Measurements from ENCODE around the gene PLXNB2.

The PLXNB2 gene

DNA sequence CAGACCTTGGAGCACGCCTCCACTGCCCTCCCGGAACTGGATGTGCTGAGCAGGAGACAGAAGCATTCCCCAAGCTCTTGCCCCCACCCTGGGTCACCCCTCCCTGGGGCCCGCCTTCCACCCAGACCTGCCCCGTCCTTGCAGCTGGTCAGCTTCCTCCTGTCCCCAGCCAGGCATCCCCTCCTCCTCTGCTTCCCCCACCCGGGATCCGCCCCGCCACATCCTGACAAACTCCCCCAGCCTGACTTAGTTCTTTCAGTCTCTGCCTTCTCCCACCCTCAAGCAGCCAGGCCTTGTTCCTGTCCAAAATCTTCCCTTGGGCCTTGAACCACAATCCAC is 1.1 kb upstream of the PLXNB2 start:
- no peaks in the 10 kb centered on the region for H3K36me3 Mint-ChIP-seq
- peaks cover 6% of the 10 kb centered on the region for H3K4me1 Mint-ChIP-seq
- H3K9me3 Mint-ChIP-seq: no peaks in the 10 kb centered on the region
- no peak overlapping the region for H3K4me3 Mint-ChIP-seq
- H3K27me3 Mint-ChIP-seq: peaks cover 5% of the 10 kb centered on the region
- no peak overlapping the region for H3K27ac Mint-ChIP-seq

GRCh38 chr22:50307890-50308596 is 597 bp upstream of the PLXNB2 start:
- H3K9me3 Mint-ChIP-seq: no peaks in the 10 kb centered on the region
- H3K27me3 Mint-ChIP-seq: peaks cover 5% of the 10 kb centered on the region
- peaks cover 6% of the 10 kb centered on the region for H3K4me1 Mint-ChIP-seq
- no peaks in the 10 kb centered on the region for H3K36me3 Mint-ChIP-seq
- H3K27ac Mint-ChIP-seq: no peak overlapping the region
- no peak overlapping the region for H3K4me3 Mint-ChIP-seq

- Mint-ChIP-seq H3K27me3 (peaks cover 5% of the 10 kb centered on the region), H3K4me1 (peaks cover 6% of the 10 kb centered on the region), H3K27ac (no peak overlapping the region), H3K9me3 (no peaks in the 10 kb centered on the region), H3K36me3 (no peaks in the 10 kb centered on the region), H3K4me3 (no peak overlapping the region)
Observed at GRCh38 chr22:50305923-50306566, 1.4 kb downstream of the PLXNB2 start.

DNA sequence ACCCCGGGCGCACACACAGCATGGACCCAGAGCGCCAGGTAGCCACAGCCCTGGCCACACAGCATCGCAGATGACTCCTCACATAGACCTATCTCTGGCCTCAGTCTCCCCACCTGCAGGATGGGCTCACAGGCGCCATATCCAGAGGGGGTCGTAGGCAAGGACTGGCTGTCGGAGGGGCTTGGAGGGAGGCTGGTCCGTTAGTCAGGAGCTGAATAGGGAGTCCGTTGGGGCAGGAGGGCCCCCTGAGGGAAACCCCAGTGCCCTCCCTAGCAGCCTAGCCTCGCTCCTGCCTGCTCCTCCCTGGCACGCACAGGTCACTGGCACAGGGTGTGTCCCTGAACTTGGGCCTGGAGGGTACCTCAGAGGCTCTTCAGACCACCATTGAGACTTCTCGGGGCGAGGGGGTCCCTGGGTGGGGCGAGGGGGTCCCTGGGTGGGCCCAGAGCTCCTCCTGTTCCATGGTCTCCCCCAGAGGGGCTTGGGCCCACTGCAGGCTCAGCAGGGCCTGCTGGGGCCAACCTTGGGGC is 2.0 kb downstream of the PLXNB2 start:
- Mint-ChIP-seq H3K9me3 (no peaks in the 10 kb centered on the region), H3K27me3 (peaks cover 5% of the 10 kb centered on the region), H3K4me1 (peaks cover 6% of the 10 kb centered on the region), H3K27ac (no peak overlapping the region), H3K36me3 (no peaks in the 10 kb centered on the region), H3K4me3 (no peak overlapping the region)

DNA sequence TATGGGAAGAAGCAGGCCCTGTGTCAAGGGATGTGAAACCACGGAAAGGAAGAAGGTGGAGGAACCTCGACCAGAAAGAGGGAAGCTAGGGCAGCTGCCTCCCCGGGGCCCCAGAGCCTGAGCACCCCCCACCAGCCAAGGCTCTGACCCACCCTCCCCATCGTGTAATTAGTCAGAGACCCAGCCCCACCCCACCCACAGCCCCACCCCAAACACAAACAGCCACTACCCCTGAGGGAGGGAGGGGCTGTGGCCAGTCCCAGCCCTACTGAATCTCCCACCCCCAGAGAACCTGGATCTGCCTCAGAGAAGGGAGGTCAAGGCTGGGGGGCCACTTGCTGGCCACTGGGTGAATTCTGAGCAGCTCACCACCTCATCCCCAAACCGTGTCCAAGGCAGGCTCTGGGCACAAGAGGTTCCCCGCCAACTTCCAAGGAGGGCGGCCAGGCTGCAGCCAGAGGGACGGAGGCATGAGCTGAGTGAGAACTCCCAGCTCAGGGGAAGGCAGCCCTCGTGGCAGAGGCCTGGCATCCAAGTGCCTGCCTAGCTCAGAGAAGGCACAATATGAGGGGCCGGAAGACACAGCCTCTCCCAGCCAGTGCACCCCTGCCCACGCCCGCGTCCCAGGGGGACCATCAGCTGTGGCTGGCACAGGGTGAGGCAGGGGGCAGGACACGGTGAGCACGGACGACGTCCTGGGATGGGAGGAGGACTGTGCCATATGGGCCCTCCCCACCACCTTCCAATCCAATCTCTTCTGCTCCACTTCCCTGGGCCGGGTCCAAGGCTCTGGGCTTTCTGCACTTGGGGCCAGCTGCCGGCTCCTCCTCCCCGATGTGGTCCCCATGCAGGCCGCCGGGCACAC is 2.7 kb downstream of the PLXNB2 start:
- H3K36me3 Mint-ChIP-seq: no peaks in the 10 kb centered on the region
- no peak overlapping the region for H3K27ac Mint-ChIP-seq
- no peaks in the 10 kb centered on the region for H3K9me3 Mint-ChIP-seq
- no peak overlapping the region for H3K4me3 Mint-ChIP-seq
- H3K27me3 Mint-ChIP-seq: peaks cover 5% of the 10 kb centered on the region
- H3K4me1 Mint-ChIP-seq: peaks cover 6% of the 10 kb centered on the region

DNA sequence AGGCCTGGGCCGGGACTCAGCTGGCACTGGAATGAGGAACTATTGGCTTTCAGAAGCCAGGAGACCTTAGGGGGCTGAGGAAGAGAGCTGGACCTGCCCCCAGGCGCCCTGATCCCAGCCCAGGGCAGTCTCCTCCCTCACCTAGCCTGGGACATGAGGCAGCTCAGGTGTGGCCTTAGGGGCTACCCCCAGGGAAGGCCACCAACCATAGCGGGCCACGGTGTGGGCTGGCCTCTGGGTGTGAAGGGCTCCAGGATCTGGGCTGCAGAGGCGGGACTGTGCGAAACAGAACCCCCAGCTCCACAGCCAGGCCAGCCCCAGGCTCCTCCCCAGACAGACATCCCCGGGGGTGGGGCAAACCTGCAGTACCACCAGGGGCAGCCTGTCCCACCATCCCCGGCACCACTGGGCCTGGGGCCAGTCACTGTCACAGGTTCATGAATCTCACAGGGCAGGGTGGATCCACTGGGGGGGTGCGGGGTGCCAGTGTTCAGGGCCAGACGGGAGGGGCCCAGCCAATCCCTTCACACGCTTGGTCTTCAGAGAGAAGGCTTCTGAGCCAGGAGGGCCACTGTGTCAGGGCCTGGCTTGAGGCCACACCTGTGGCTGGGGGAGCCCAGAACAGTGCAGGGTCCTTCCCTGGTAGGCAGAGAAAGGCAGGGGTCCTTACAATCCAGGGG is 3.5 kb downstream of the PLXNB2 start:
- no peak overlapping the region for H3K27ac Mint-ChIP-seq
- no peaks in the 10 kb centered on the region for H3K36me3 Mint-ChIP-seq
- peaks cover 6% of the 10 kb centered on the region for H3K4me1 Mint-ChIP-seq
- H3K9me3 Mint-ChIP-seq: no peaks in the 10 kb centered on the region
- H3K4me3 Mint-ChIP-seq: no peak overlapping the region
- peaks cover 5% of the 10 kb centered on the region for H3K27me3 Mint-ChIP-seq

GRCh38 chr22:50303515-50303847 is 4.0 kb downstream of the PLXNB2 start:
- H3K4me1 Mint-ChIP-seq: peaks cover 6% of the 10 kb centered on the region

DNA sequence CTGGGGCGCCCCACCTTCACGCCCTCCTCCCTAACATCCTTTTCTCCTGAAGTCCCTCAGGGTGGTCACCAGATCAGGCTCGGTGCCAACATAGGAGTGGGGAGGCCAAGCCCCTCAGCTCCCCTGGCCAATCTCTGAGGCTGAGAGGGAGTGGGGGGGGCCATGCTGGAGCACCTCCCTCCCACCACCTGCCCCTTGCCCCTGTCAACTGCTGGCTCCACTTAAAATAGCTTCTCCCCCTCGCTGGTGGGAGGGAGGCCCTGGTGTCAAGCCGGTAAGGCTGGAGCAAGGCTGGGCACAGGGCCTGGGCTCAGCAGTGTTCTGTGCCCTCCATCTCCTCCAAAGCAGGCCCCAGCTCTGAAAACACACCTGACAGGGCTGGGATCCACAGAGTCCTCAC is 4.9 kb downstream of the PLXNB2 start:
- no peak overlapping the region for H3K27ac Mint-ChIP-seq
- no peak overlapping the region for H3K4me3 Mint-ChIP-seq
- H3K4me1 Mint-ChIP-seq: peaks cover 6% of the 10 kb centered on the region
- no peaks in the 10 kb centered on the region for H3K9me3 Mint-ChIP-seq
- H3K36me3 Mint-ChIP-seq: no peaks in the 10 kb centered on the region
- peaks cover 5% of the 10 kb centered on the region for H3K27me3 Mint-ChIP-seq

More at GRCh38 chr22:50303515-50303847, 4.0 kb downstream of the PLXNB2 start:
- H3K9me3 Mint-ChIP-seq: no peaks in the 10 kb centered on the region
- H3K27ac Mint-ChIP-seq: no peak overlapping the region
- H3K4me3 Mint-ChIP-seq: no peak overlapping the region
- H3K36me3 Mint-ChIP-seq: no peaks in the 10 kb centered on the region
- peaks cover 5% of the 10 kb centered on the region for H3K27me3 Mint-ChIP-seq

DNA sequence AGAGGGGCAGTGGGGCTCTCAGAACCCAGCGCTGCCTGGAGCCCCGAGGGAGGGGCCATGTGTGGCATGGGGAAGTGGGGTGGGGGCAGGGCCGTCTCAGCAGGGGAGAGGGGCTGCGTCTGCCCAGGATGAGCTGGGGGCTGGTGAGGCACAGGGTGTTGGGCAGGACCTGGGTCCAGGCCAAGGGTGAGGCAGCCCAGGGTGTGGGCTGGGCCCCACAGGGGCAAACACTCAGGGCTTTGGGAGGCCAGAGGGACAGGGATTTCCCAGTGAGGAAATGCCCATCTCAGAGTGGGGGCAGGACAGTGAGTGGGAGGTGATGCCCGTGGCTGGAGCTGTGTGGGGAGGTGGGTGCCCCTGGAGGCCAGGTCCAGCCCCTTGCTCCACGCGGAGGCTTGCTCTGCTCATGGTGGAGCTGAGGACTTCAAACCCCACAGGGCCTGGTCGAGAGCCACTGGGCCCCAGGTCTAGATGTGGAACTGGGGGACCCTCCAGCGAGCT is 5.4 kb downstream of the PLXNB2 start:
- peaks cover 6% of the 10 kb centered on the region for H3K4me1 Mint-ChIP-seq
- H3K27ac Mint-ChIP-seq: no peak overlapping the region
- peaks cover 5% of the 10 kb centered on the region for H3K27me3 Mint-ChIP-seq
- no peaks in the 10 kb centered on the region for H3K36me3 Mint-ChIP-seq
- H3K9me3 Mint-ChIP-seq: no peaks in the 10 kb centered on the region
- no peak overlapping the region for H3K4me3 Mint-ChIP-seq

DNA sequence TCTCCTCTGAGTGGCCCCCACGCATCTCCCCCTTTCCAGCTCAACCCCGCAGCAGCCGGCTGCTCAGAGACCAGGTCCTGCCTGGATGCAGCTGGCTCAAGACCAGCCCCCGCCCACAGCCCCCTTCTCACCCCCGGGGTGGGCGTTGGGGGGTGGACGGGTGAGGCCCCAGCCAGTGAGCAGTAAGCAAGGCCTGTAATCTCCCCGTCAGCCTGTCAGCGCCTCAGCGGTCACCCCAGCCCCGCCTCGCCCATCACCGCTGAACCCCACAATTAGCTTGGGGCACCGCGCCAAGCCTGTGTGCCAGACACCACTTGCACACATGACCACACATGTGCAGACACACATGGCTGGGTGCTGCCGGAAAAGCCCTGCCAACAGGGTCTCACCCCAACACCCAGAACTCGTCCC is 5.9 kb downstream of the PLXNB2 start:
- Mint-ChIP-seq H3K4me3 (no peak overlapping the region), H3K36me3 (no peaks in the 10 kb centered on the region), H3K4me1 (peaks cover 6% of the 10 kb centered on the region), H3K27me3 (peaks cover 5% of the 10 kb centered on the region), H3K9me3 (no peaks in the 10 kb centered on the region), H3K27ac (no peak overlapping the region)

- no peak overlapping the region for H3K27ac Mint-ChIP-seq
- no peaks in the 10 kb centered on the region for H3K4me1 Mint-ChIP-seq
- H3K9me3 Mint-ChIP-seq: no peaks in the 10 kb centered on the region
- H3K4me3 Mint-ChIP-seq: no peak overlapping the region
- no peaks in the 10 kb centered on the region for H3K36me3 Mint-ChIP-seq
- H3K27me3 Mint-ChIP-seq: peaks cover 2% of the 10 kb centered on the region
Observed at GRCh38 chr22:50300620-50301257, 6.7 kb downstream of the PLXNB2 start.

- H3K27ac Mint-ChIP-seq: no peak overlapping the region
- no peaks in the 10 kb centered on the region for H3K36me3 Mint-ChIP-seq
- peaks cover 3% of the 10 kb centered on the region for H3K27me3 Mint-ChIP-seq
- H3K4me3 Mint-ChIP-seq: no peak overlapping the region
- no peaks in the 10 kb centered on the region for H3K4me1 Mint-ChIP-seq
- H3K9me3 Mint-ChIP-seq: no peaks in the 10 kb centered on the region
Observed at GRCh38 chr22:50299785-50300619, 7.4 kb downstream of the PLXNB2 start.

DNA sequence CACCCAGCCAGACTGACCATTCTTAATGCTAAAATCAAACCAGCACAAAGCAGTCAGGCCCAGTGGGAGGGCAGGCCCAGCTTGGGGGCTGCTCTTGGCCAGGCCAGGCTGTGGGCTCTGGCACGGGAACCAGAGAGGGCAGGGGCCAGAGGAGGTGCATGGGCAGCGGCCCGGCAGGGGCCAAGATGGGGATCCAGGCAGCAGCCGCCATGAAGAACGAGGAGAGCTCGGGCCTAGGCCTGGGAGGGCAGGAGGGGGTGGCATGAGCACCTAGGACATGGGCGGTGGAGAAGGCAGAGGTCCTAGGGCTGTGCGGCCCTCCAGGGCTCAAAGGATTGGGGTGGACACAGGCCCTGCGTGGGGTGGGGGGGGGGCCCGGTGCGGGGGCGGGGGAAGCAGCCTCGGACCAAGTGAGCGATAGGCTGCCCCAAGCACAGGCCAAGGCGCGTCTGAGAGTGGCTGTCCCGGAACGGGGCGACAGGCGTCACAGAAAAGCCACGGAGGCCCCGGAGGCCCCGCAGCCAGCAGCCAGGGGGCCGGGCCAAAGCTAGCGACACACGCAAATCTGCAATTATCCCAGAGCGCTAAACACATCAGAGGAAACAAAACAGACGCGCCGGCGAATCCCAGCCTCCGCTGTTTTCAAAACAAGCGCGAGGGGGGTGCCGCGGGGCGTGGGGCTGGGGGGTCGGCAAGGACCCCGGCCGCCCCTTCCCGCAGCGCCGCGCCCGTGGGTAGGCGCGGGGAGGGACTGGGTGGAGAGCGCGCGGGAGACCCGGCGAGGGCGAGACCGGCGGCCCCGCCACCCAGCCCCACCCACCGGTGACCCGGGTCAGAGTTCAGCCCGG is 8.3 kb downstream of the PLXNB2 start:
- H3K4me3 Mint-ChIP-seq: no peak overlapping the region
- H3K4me1 Mint-ChIP-seq: no peaks in the 10 kb centered on the region
- H3K27me3 Mint-ChIP-seq: peaks cover 2% of the 10 kb centered on the region
- H3K27ac Mint-ChIP-seq: no peak overlapping the region
- H3K36me3 Mint-ChIP-seq: no peaks in the 10 kb centered on the region
- H3K9me3 Mint-ChIP-seq: no peaks in the 10 kb centered on the region

DNA sequence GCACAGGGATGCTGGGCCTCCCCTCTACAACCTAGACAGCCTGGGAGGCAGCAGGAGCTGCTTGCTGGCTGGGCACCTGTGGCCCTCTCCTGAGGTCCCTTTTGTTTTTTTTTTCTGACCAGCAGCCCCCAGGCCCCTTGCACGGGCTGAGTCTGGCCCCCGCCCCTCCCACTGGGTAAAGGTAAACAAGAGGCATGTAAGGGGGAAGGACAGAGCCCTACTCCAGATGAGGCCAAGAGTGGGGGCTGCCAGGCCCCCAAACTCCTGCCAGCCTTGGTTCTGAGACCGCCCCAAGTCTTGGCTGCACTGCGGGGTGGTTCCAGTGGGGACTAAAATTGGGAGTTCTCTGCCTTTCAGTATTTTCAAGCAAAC is 9.2 kb downstream of the PLXNB2 start:
- H3K4me1 Mint-ChIP-seq: no peaks in the 10 kb centered on the region
- peaks cover 1% of the 10 kb centered on the region for H3K27me3 Mint-ChIP-seq
- H3K4me3 Mint-ChIP-seq: no peak overlapping the region
- H3K27ac Mint-ChIP-seq: no peak overlapping the region
- no peaks in the 10 kb centered on the region for H3K9me3 Mint-ChIP-seq
- no peaks in the 10 kb centered on the region for H3K36me3 Mint-ChIP-seq

Data from activated naive CD4-positive, alpha-beta T cell treated with anti-CD3 and anti-CD28 coated beads, Interleukin-2, amount 50 U/mL, for 24 hours (primary cell).